ENCODE measurements around the gene PLCL2.

PLCL2 gene

DNA sequence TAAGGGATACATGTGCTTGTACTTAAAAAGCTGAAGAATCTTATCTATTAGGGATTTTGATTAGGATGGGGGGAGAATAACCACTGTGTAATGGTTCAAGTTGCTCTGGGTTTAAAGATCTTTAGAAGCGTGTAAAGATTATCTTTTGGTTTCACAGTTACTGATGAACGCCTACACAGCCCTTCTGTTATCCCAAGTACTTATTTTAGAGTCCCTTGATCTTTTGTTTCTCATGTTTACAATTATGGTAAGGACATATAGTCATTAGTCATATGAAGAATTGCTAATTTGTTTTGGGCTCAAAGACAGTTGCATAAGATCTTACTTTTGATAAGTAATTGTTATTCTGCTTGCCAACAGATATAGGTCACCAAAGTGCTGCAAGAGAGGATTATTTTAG is 160.1 kb downstream of the PLCL2 start:
- H3K4me1 ChIP-seq (ENCODE audit: insufficient read depth, low read length), result no peaks in the 10 kb centered on the region
- no peaks in the 10 kb centered on the region for H4K20me1 ChIP-seq (ENCODE audit: insufficient read depth, low read length)
- peaks cover 12% of the 10 kb centered on the region; the same call in 1 of the 2 replicates for H3K36me3 ChIP-seq (ENCODE audit: insufficient read depth, low read length)
- ATAC-seq (ENCODE audit: insufficient read depth, low read depth), result no peak
- H3K79me2 ChIP-seq (ENCODE audit: insufficient read depth, low read length), result no peaks in the 10 kb centered on the region
- TF ChIP-seq, protein P1, sequence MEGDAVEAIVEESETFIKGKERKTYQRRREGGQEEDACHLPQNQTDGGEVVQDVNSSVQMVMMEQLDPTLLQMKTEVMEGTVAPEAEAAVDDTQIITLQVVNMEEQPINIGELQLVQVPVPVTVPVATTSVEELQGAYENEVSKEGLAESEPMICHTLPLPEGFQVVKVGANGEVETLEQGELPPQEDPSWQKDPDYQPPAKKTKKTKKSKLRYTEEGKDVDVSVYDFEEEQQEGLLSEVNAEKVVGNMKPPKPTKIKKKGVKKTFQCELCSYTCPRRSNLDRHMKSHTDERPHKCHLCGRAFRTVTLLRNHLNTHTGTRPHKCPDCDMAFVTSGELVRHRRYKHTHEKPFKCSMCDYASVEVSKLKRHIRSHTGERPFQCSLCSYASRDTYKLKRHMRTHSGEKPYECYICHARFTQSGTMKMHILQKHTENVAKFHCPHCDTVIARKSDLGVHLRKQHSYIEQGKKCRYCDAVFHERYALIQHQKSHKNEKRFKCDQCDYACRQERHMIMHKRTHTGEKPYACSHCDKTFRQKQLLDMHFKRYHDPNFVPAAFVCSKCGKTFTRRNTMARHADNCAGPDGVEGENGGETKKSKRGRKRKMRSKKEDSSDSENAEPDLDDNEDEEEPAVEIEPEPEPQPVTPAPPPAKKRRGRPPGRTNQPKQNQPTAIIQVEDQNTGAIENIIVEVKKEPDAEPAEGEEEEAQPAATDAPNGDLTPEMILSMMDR (IDR thresholded peaks at IDR 0.05; ENCODE audit: borderline replicate concordance, extremely low read depth, low read length, poor library complexity, severe bottlenecking), result no peak
- TF ChIP-seq EZH2 (IDR thresholded peaks at IDR 0.05; ENCODE audit: borderline replicate concordance, low read depth, low read length, severe bottlenecking), result no peak
- H2AFZ ChIP-seq (ENCODE audit: low read depth, low read length), result no peak overlapping the region
- no peak overlapping the region for H3K4me3 ChIP-seq (ENCODE audit: low read depth in 1 of 2, low read length in 2 of 2)
- DNase-seq, result no peak
- no peaks in the 10 kb centered on the region for H3K9me3 ChIP-seq (ENCODE audit: insufficient read depth, low read length, severe bottlenecking)
- H3K9ac ChIP-seq (ENCODE audit: low read depth, low read length), result no peak overlapping the region
- H3K27ac ChIP-seq (ENCODE audit: low read length), result no peak overlapping the region
- no peak overlapping the region for H3K4me2 ChIP-seq (ENCODE audit: insufficient read depth, low read length)
- H3K27me3 ChIP-seq (ENCODE audit: insufficient read depth, low read length, poor library complexity), result no peaks in the 10 kb centered on the region

DNA sequence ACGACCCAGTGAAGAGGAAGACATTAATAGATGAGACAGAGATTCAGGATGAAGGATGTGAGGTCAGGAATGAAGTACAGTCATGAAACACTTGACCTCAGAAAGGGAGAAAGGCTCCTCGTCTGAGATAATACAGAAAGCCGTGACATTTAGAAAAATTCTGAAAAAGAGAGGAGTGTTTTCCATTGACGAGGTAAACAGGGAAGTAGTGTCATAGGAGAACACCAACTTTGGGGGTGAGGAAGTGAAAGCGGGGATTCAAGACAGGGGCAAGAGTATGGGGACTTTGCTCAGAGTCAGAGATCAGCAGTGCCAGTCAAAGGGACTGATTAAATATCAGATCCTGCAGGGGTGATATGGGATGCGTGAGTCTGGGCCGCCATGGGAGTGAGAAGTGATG is 160.9 kb downstream of the PLCL2 start:
- Histone ChIP-seq H3K9ac (ENCODE audit: low read depth, low read length) (no peak overlapping the region), H4K20me1 (ENCODE audit: insufficient read depth, low read length) (no peaks in the 10 kb centered on the region), H3K27me3 (ENCODE audit: insufficient read depth, low read length, poor library complexity) (no peaks in the 10 kb centered on the region), H3K36me3 (ENCODE audit: insufficient read depth, low read length) (peaks cover 12% of the 10 kb centered on the region; the same call in 1 of the 2 replicates), H3K4me2 (ENCODE audit: insufficient read depth, low read length) (no peak overlapping the region), H3K9me3 (ENCODE audit: insufficient read depth, low read length, severe bottlenecking) (no peaks in the 10 kb centered on the region), H3K4me3 (ENCODE audit: low read depth in 1 of 2, low read length in 2 of 2) (no peak overlapping the region), H2AFZ (ENCODE audit: low read depth, low read length) (no peak overlapping the region), H3K79me2 (ENCODE audit: insufficient read depth, low read length) (no peaks in the 10 kb centered on the region), H3K4me1 (ENCODE audit: insufficient read depth, low read length) (no peaks in the 10 kb centered on the region), H3K27ac (ENCODE audit: low read length) (no peak overlapping the region)
- ATAC-seq (ENCODE audit: insufficient read depth, low read depth), result no peak
- no peak for TF ChIP-seq EZH2 (IDR thresholded peaks at IDR 0.05; ENCODE audit: borderline replicate concordance, low read depth, low read length, severe bottlenecking)
- TF ChIP-seq, protein P1 (IDR thresholded peaks at IDR 0.05; ENCODE audit: borderline replicate concordance, extremely low read depth, low read length, poor library complexity, severe bottlenecking), result no peak
- DNase-seq, result no peak

- DNase-seq (no peak), ATAC-seq (ENCODE audit: insufficient read depth, low read depth) (no peak)
- no peak overlapping the region for H3K4me2 ChIP-seq (ENCODE audit: insufficient read depth, low read length)
- H2AFZ ChIP-seq (ENCODE audit: low read depth, low read length), result no peak overlapping the region
- no peaks in the 10 kb centered on the region for H3K79me2 ChIP-seq (ENCODE audit: insufficient read depth, low read length)
- H3K27me3 ChIP-seq (ENCODE audit: insufficient read depth, low read length, poor library complexity), result no peaks in the 10 kb centered on the region
- no peaks in the 10 kb centered on the region for H4K20me1 ChIP-seq (ENCODE audit: insufficient read depth, low read length)
- TF ChIP-seq EZH2 (IDR thresholded peaks at IDR 0.05; ENCODE audit: borderline replicate concordance, low read depth, low read length, severe bottlenecking), result no peak
- TF ChIP-seq, protein P1 (IDR thresholded peaks at IDR 0.05; ENCODE audit: borderline replicate concordance, extremely low read depth, low read length, poor library complexity, severe bottlenecking), result no peak
- H3K4me3 ChIP-seq (ENCODE audit: low read depth in 1 of 2, low read length in 2 of 2), result no peak overlapping the region
- no peaks in the 10 kb centered on the region for H3K9me3 ChIP-seq (ENCODE audit: insufficient read depth, low read length, severe bottlenecking)
- H3K9ac ChIP-seq (ENCODE audit: low read depth, low read length), result no peak overlapping the region
- no peak overlapping the region for H3K27ac ChIP-seq (ENCODE audit: low read length)
- H3K4me1 ChIP-seq (ENCODE audit: insufficient read depth, low read length), result no peaks in the 10 kb centered on the region
- peaks cover 12% of the 10 kb centered on the region; the same call in 1 of the 2 replicates for H3K36me3 ChIP-seq (ENCODE audit: insufficient read depth, low read length)
Measured at GRCh38 chr3:17046623-17047022, 161.9 kb downstream of the PLCL2 start.

DNA sequence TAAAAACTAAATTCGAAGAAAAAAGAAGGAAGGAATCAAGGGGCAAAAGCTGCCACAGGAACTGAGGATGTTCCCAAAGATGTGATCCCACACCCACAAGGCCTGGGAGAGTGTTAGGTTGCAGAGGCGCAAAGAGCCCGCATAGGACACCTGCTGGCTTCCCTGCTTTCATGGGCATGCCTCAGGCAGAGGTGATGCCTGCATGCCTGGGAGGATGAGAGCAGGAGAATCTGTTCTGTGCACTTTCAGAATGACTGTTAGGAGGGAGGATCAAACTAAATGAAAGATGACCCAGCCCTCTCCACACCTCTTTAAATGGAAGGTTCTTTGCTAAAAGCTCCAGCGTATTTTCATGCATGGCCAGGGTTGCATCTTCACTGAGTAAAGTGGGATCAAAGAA is 162.4 kb downstream of the PLCL2 start:
- Histone ChIP-seq H2AFZ (ENCODE audit: low read depth, low read length) (no peak overlapping the region), H3K36me3 (ENCODE audit: insufficient read depth, low read length) (peaks cover 12% of the 10 kb centered on the region; the same call in 1 of the 2 replicates), H3K4me1 (ENCODE audit: insufficient read depth, low read length) (no peaks in the 10 kb centered on the region), H3K4me3 (ENCODE audit: low read depth in 1 of 2, low read length in 2 of 2) (no peak overlapping the region), H4K20me1 (ENCODE audit: insufficient read depth, low read length) (no peaks in the 10 kb centered on the region), H3K4me2 (ENCODE audit: insufficient read depth, low read length) (no peak overlapping the region), H3K9ac (ENCODE audit: low read depth, low read length) (no peak overlapping the region), H3K9me3 (ENCODE audit: insufficient read depth, low read length, severe bottlenecking) (no peaks in the 10 kb centered on the region), H3K79me2 (ENCODE audit: insufficient read depth, low read length) (no peaks in the 10 kb centered on the region), H3K27me3 (ENCODE audit: insufficient read depth, low read length, poor library complexity) (no peaks in the 10 kb centered on the region), H3K27ac (ENCODE audit: low read length) (no peak overlapping the region)
- DNase-seq, result no peak
- TF ChIP-seq EZH2 (IDR thresholded peaks at IDR 0.05; ENCODE audit: borderline replicate concordance, low read depth, low read length, severe bottlenecking), result no peak
- TF ChIP-seq, protein P1 (IDR thresholded peaks at IDR 0.05; ENCODE audit: borderline replicate concordance, extremely low read depth, low read length, poor library complexity, severe bottlenecking), result no peak
- ATAC-seq (ENCODE audit: insufficient read depth, low read depth), result no peak

Data from DND-41 (cell line).